Thyroid gland (tissue), 4 donors: ENCODE results near the gene PIK3AP1. TPM values are rescaled to one million over a fixed set of nuclear protein-coding genes. Genes with fewer than 3 reads are reported as not detected.

Source experiments
- DNase-seq, 2 donors: peaks; one replicate each; pipeline ENCODE4 v3.0.0-alpha.2; 2019
- H3K27ac ChIP-seq, 3 donors: fragments of 200-600 bp; sonication (generic); 1 replicate in 2 of 3; 2 replicates in 1 of 3; pipeline ENCODE4 v1.5.1; 2016 to 2019; ENCODE audit warnings: mild to moderate bottlenecking in 1 of 3, moderate library complexity in 1 of 3
- H3K27me3 ChIP-seq: fragments of 200-600 bp; sonication (generic); one replicate; pipeline ENCODE4 v1.5.1; 2019
- H3K36me3 ChIP-seq, 2 donors: fragments of 200-600 bp; sonication (generic); one replicate each; pipeline ENCODE4 v1.5.1; 2016 to 2019
- H3K4me1 ChIP-seq, 2 donors: fragments of 200-600 bp; sonication (generic); one replicate each; pipeline ENCODE4 v1.5.1; 2017 to 2019
- H3K4me3 ChIP-seq, 3 donors: fragments of 200-600 bp; sonication (generic); replicated peaks in 1 of 3; 1 replicate in 2 of 3; 2 replicates in 1 of 3; pipeline ENCODE4 v1.5.1; 2016; ENCODE audit warnings: mild to moderate bottlenecking in 1 of 3
- H3K9me3 ChIP-seq: fragments of 200-600 bp; sonication (generic); one replicate; pipeline ENCODE4 v1.5.1; 2017
- POLR2A ChIP-seq, 2 donors: fragments of 450-650 bp; IDR thresholded peaks; one replicate each; pipeline ENCODE4 v1.6.1; 2017; ENCODE audit warnings: antibody characterized with exemption in 2 of 2, mild to moderate bottlenecking in 2 of 2, moderate library complexity in 1 of 2
- WGBS, 2 donors: methylation state at CpG; one replicate each; pipeline ENCODE4 v1.1.5; 2017; 5-methylcytosine and 5-hydroxymethylcytosine counted together
- intact Hi-C: fragments of 100-400 bp; cut with DNase I; formaldehyde crosslinking; loops from one replicate; pipeline ENCODE4 v1.15.1; 2023
- total RNA-seq, 4 donors: library from RNA; depleted of rRNA; stranded (reverse); fragments of >200 nt; gene quantifications; one replicate each; pipeline ENCODE4 v1.2.3, GENCODE V29; 2016
- TF ChIP-seq, protein P1 (sequence below), 6 experiments: fragments of 200-600 bp in 3 of 6; fragments of 450-650 bp in 3 of 6; sonication (generic) in 3 of 6; IDR thresholded peaks; one replicate each; pipeline ENCODE4 v1.5.1; 2016 to 2019; ENCODE audit warnings: antibody characterized with exemption in 6 of 6, mild to moderate bottlenecking in 2 of 6, inconsistent platforms in 1 of 6, moderate library complexity in 1 of 6

Gene PIK3AP1
- total RNA-seq, 4 donors from 2014 or later = 8.6 to 13.9 (median 12.0) TPM

GRCh38 chr10:96708456-96708855 is 11.9 kb downstream of the PIK3AP1 start:
- no peak overlapping the region for H3K4me3 ChIP-seq
- 85 to 87% methylated on average over 7 of the region's 7 CpGs for WGBS, 2 donors
- no peaks in the 10 kb centered on the region for H3K9me3 ChIP-seq
- H3K4me1 ChIP-seq = no peaks in the 10 kb centered on the region
- no peaks in the 10 kb centered on the region for H3K36me3 ChIP-seq
- H3K27me3 ChIP-seq = no peaks in the 10 kb centered on the region
- DNase-seq = no peak
- intact Hi-C loops = no loop called here
- TF ChIP-seq, protein P1, sequence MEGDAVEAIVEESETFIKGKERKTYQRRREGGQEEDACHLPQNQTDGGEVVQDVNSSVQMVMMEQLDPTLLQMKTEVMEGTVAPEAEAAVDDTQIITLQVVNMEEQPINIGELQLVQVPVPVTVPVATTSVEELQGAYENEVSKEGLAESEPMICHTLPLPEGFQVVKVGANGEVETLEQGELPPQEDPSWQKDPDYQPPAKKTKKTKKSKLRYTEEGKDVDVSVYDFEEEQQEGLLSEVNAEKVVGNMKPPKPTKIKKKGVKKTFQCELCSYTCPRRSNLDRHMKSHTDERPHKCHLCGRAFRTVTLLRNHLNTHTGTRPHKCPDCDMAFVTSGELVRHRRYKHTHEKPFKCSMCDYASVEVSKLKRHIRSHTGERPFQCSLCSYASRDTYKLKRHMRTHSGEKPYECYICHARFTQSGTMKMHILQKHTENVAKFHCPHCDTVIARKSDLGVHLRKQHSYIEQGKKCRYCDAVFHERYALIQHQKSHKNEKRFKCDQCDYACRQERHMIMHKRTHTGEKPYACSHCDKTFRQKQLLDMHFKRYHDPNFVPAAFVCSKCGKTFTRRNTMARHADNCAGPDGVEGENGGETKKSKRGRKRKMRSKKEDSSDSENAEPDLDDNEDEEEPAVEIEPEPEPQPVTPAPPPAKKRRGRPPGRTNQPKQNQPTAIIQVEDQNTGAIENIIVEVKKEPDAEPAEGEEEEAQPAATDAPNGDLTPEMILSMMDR (IDR thresholded peaks at IDR 0.05) = no peak
- TF ChIP-seq POLR2A (IDR thresholded peaks at IDR 0.05) = no peak
- no peak overlapping the region for H3K27ac ChIP-seq

- Histone ChIP-seq H3K27ac (no peak overlapping the region), H3K9me3 (no peaks in the 10 kb centered on the region), H3K4me1 (no peaks in the 10 kb centered on the region), H3K36me3 (no peaks in the 10 kb centered on the region), H3K4me3 (no peak overlapping the region), H3K27me3 (no peaks in the 10 kb centered on the region)
- intact Hi-C loops = no loop called here
- no peak for TF ChIP-seq POLR2A (IDR thresholded peaks at IDR 0.05)
- TF ChIP-seq, protein P1 (IDR thresholded peaks at IDR 0.05) = no peak
- DNase-seq = no peak
- WGBS, 2 donors = 88 to 93% methylated on average over 1 of the region's 1 CpG
These were observed 13.9 kb downstream of the PIK3AP1 start for GRCh38 chr10:96706331-96706853.

DNA sequence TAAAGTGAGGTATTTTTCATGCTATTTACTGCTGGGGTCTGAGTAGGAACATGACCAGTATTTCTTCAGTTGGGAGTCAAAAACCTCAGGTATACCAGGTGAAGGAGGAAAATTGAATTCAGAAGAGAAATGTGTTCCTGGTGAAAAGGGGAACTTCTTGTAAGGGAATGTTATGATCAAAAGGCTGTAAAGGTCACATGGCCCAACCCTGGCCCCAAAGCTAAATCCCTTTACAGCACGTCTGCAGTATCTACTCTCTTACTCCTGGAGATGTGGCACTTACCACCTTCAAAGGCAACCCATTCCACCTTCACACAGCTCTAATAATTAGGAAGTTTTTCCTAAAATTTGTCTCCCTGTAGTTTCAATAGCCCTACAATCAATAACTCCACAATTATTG is 15.2 kb downstream of the PIK3AP1 start:
- intact Hi-C loops = no loop called here
- no peaks in the 10 kb centered on the region for H3K9me3 ChIP-seq
- no peaks in the 10 kb centered on the region for H3K36me3 ChIP-seq
- no peak for DNase-seq
- H3K27ac ChIP-seq = no peak overlapping the region
- TF ChIP-seq, protein P1 (IDR thresholded peaks at IDR 0.05) = no peak
- no peak for TF ChIP-seq POLR2A (IDR thresholded peaks at IDR 0.05)
- no peaks in the 10 kb centered on the region for H3K27me3 ChIP-seq
- 70 to 83% methylated on average over 1 of the region's 1 CpG for WGBS, 2 donors
- H3K4me3 ChIP-seq = no peak overlapping the region
- H3K4me1 ChIP-seq = no peaks in the 10 kb centered on the region

DNA sequence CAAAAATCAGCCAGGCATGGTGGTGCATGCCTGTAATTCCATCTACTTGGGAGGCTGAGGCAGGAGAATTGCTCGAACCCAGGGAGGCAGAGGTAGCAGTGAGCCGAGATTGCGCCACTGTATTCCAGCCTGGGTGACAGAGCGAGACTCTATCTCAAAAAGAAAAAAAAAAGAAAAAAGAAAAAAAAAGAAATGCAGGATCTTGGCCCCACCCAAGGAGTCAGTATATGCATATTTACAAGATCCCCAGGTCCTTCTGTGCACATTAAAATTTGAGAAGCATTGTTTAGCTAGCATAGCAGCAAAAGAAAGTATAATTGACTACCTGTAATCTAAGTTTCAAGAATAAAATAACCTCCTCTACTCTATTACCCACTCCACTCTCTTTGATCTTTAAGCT is 15.8 kb downstream of the PIK3AP1 start:
- no peaks in the 10 kb centered on the region for H3K36me3 ChIP-seq
- TF ChIP-seq POLR2A (IDR thresholded peaks at IDR 0.05) = no peak
- TF ChIP-seq, protein P1 (IDR thresholded peaks at IDR 0.05) = no peak
- H3K4me3 ChIP-seq = no peak overlapping the region
- H3K4me1 ChIP-seq = no peaks in the 10 kb centered on the region
- DNase-seq = no peak
- 95 to 97% methylated on average over 4 of the region's 4 CpGs for WGBS, 2 donors
- no peak overlapping the region for H3K27ac ChIP-seq
- no peaks in the 10 kb centered on the region for H3K27me3 ChIP-seq
- intact Hi-C loops = no loop called here
- H3K9me3 ChIP-seq = no peaks in the 10 kb centered on the region

GRCh38 chr10:96703358-96703757 is 17.0 kb downstream of the PIK3AP1 start:
- no peaks in the 10 kb centered on the region for H3K9me3 ChIP-seq
- intact Hi-C loops = no loop called here
- no peak for DNase-seq
- no peak overlapping the region for H3K4me3 ChIP-seq
- H3K27ac ChIP-seq = no peak overlapping the region
- TF ChIP-seq, protein P1 (IDR thresholded peaks at IDR 0.05) = no peak
- no peak for TF ChIP-seq POLR2A (IDR thresholded peaks at IDR 0.05)
- H3K36me3 ChIP-seq = no peaks in the 10 kb centered on the region
- H3K4me1 ChIP-seq = no peaks in the 10 kb centered on the region
- WGBS, 2 donors = 69 to 78% methylated on average over 4 of the region's 4 CpGs
- H3K27me3 ChIP-seq = no peaks in the 10 kb centered on the region
